AG09319 (cell line): ENCODE measurements around the gene PIGO.

ENCODE experiments used
- DNase-seq: peaks from one replicate; pipeline ENCODE4 v3.0.0-alpha.2; 2010; ENCODE audit warnings: low read depth; ENCODE audit errors: extremely low read depth
- TF ChIP-seq, protein P1 (sequence below): IDR thresholded peaks from 2 replicates; pipeline ENCODE4 v1.5.1; 2011; ENCODE audit warnings: low read depth, mild to moderate bottlenecking, inconsistent platforms, low read length, moderate library complexity

The PIGO gene

GRCh38 chr9:35105571-35106342, 9.4 kb upstream of the PIGO start:
- DNase-seq: no peak

DNA sequence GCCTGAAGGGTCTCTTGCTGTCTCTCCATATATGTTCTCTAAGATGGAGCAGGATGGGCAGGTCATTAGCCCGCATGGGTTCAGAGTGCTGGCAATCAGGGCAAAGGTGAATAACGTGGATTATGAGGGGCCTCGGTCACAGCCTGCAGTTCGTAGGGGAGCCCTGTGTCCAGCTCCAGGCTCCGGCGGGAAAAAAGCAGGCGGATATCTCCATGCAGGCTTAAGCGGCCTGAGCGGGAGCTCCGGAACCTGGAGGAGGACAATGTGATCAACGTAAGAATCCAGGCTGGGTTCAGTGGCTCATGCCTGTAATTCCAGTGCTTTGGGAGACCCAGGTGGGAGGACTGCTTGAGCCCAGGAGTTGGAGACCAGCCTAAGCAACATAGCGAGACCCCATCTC, 8.7 kb upstream of the PIGO start:
- TF ChIP-seq, protein P1, sequence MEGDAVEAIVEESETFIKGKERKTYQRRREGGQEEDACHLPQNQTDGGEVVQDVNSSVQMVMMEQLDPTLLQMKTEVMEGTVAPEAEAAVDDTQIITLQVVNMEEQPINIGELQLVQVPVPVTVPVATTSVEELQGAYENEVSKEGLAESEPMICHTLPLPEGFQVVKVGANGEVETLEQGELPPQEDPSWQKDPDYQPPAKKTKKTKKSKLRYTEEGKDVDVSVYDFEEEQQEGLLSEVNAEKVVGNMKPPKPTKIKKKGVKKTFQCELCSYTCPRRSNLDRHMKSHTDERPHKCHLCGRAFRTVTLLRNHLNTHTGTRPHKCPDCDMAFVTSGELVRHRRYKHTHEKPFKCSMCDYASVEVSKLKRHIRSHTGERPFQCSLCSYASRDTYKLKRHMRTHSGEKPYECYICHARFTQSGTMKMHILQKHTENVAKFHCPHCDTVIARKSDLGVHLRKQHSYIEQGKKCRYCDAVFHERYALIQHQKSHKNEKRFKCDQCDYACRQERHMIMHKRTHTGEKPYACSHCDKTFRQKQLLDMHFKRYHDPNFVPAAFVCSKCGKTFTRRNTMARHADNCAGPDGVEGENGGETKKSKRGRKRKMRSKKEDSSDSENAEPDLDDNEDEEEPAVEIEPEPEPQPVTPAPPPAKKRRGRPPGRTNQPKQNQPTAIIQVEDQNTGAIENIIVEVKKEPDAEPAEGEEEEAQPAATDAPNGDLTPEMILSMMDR: no peak
- no peak for DNase-seq

More at GRCh38 chr9:35105571-35106342, 9.4 kb upstream of the PIGO start:
- TF ChIP-seq, protein P1: no peak

GRCh38 chr9:35104586-35104985, 8.2 kb upstream of the PIGO start:
- TF ChIP-seq, protein P1: no peak
- no peak for DNase-seq

GRCh38 chr9:35103660-35104191, 7.3 kb upstream of the PIGO start:
- TF ChIP-seq, protein P1: no peak
- no peak for DNase-seq

- TF ChIP-seq, protein P1: no peak
- DNase-seq: peak; percentile 87
Observed at GRCh38 chr9:35102769-35103659, 6.6 kb upstream of the PIGO start, which contains the start of gene STOML2. Gene STOML2 (minus strand): TSS chr9:35103131. CDS start chr9:35103094, 37 bp downstream.

DNA sequence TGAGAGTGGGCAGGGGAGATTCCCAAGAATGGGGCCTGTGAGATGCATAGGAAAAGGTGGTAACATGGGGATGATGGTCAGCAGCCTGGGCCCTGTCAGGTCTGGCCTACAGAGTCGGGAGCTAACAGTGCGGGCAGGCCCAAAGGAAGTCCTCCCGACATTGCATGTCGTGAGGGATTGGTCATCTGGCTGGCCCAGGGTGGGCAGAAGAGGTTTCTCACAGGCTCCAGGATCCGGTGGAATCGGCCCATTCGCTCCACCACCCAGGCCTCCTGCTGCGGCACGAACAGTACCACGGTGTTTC, 6.0 kb upstream of the PIGO start:
- DNase-seq: no peak
- TF ChIP-seq, protein P1: no peak

DNA sequence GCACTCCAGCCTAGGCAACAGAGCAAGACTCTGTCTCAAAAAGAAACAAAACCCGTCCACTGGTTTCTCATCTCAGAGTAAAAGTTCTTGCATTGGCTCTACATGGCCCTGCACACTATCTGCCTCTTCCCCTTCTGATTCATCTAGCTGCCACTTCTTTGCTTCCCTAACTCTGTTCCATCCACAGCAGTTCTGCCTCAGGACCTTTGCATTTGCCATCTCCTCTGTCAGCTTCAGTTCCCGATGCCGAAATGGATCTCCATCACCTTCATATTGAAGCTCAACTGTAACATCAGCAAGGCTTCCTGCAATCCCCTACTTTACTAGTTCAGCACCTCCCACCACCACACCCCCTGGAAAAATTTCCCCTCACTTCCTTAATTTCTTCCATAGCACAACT, 1.2 kb upstream of the PIGO start:
- TF ChIP-seq, protein P1: no peak
- no peak for DNase-seq
